Vagina (tissue), 2 donors: Measurements from ENCODE around the gene RPS19BP1. TPM values are rescaled to one million over a fixed set of nuclear protein-coding genes. Genes with fewer than 3 reads are reported as not detected.

Experiments
- DNase-seq, 2 donors: peaks; one replicate each; pipeline ENCODE4 v3.0.0-alpha.2; 2017; ENCODE audit errors: extremely low spot score in 2 of 2
- H3K27ac ChIP-seq: fragments of 200-600 bp; sonication (generic); one replicate; pipeline ENCODE4 v1.5.1; 2019
- H3K27me3 ChIP-seq: fragments of 200-600 bp; sonication (generic); one replicate; pipeline ENCODE4 v1.5.1; 2019
- H3K36me3 ChIP-seq, 2 donors: fragments of 200-600 bp; sonication (generic); one replicate each; pipeline ENCODE4 v1.5.1; 2017 to 2019
- H3K4me1 ChIP-seq: fragments of 200-600 bp; sonication (generic); one replicate; pipeline ENCODE4 v1.5.1; 2019
- H3K4me3 ChIP-seq, 2 donors: fragments of 200-600 bp; sonication (generic); 1 replicate in 1 of 2; 2 replicates in 1 of 2; pipeline ENCODE4 v1.5.1; 2016 to 2019
- H3K9me3 ChIP-seq: fragments of 200-600 bp; sonication (generic); one replicate; pipeline ENCODE4 v1.5.1; 2019
- CTCF ChIP-seq, 3 experiments: fragments of 450-650 bp in 2 of 3; fragments of 200-600 bp in 1 of 3; sonication (generic) in 1 of 3; IDR thresholded peaks; one replicate each; pipeline ENCODE4 v1.5.1; 2017 to 2019; ENCODE audit warnings: antibody characterized with exemption in 3 of 3, mild to moderate bottlenecking in 2 of 3, moderate library complexity in 2 of 3
- POLR2A ChIP-seq, 2 donors: fragments of 450-650 bp; IDR thresholded peaks; one replicate each; pipeline ENCODE4 v1.6.1; 2017; ENCODE audit warnings: antibody characterized with exemption in 2 of 2, mild to moderate bottlenecking in 2 of 2, moderate library complexity in 2 of 2
- POLR2AphosphoS5 ChIP-seq, 2 donors: sonication (generic); formaldehyde crosslinking; IDR thresholded peaks; one replicate each; pipeline ENCODE4 v1.9.0; 2017; ENCODE audit warnings: antibody characterized with exemption in 2 of 2, mild to moderate bottlenecking in 2 of 2, low read depth in 1 of 2; ENCODE audit not compliant: insufficient read depth in 1 of 2
- intact Hi-C: fragments of 100-400 bp; cut with DNase I; formaldehyde crosslinking; loops from one replicate; pipeline ENCODE4 v1.15.1; 2023
- total RNA-seq: library from RNA; depleted of rRNA; stranded (reverse); fragments of >200 nt; gene quantifications from one replicate; pipeline ENCODE4 v1.2.3, GENCODE V29; 2016

RPS19BP1 gene
- total RNA-seq, 1 donor from 2014 or later: 107 TPM

- intact Hi-C loops: no loop called here
- Histone ChIP-seq H3K36me3 (no peaks in the 10 kb centered on the region), H3K9me3 (no peaks in the 10 kb centered on the region), H3K4me1 (peaks cover 14% of the 10 kb centered on the region), H3K27ac (no peak overlapping the region), H3K27me3 (peaks cover 15% of the 10 kb centered on the region), H3K4me3 (peak overlapping the region in 1 of 2 donors; percentile 46)
- TF ChIP-seq CTCF (IDR thresholded peaks at IDR 0.05) (no peak), POLR2AphosphoS5 (IDR thresholded peaks at IDR 0.05; ENCODE audit: insufficient read depth in 1 of 2, low read depth in 1 of 2) (no peak), POLR2A (IDR thresholded peaks at IDR 0.05) (no peak)
- DNase-seq: no peak
Measured at GRCh38 chr22:39556970-39557841, 24.7 kb upstream of the RPS19BP1 start.

GRCh38 chr22:39554151-39554550 is 21.6 kb upstream of the RPS19BP1 start:
- Histone ChIP-seq H3K27me3 (peaks cover 15% of the 10 kb centered on the region), H3K36me3 (no peaks in the 10 kb centered on the region), H3K27ac (no peak overlapping the region), H3K9me3 (no peaks in the 10 kb centered on the region), H3K4me3 (no peak overlapping the region), H3K4me1 (peaks cover 14% of the 10 kb centered on the region)
- intact Hi-C loops: no loop called here
- no peak for TF ChIP-seq CTCF (IDR thresholded peaks at IDR 0.05)
- TF ChIP-seq POLR2AphosphoS5 (IDR thresholded peaks at IDR 0.05; ENCODE audit: insufficient read depth in 1 of 2, low read depth in 1 of 2): no peak
- no peak for TF ChIP-seq POLR2A (IDR thresholded peaks at IDR 0.05)
- DNase-seq: no peak

- Histone ChIP-seq H3K36me3 (no peaks in the 10 kb centered on the region), H3K9me3 (no peaks in the 10 kb centered on the region), H3K27ac (no peak overlapping the region), H3K4me3 (no peak overlapping the region), H3K27me3 (peaks cover 12% of the 10 kb centered on the region), H3K4me1 (peaks cover 13% of the 10 kb centered on the region)
- DNase-seq: no peak
- intact Hi-C loops: no loop called here
- TF ChIP-seq POLR2A (IDR thresholded peaks at IDR 0.05): no peak
- no peak for TF ChIP-seq POLR2AphosphoS5 (IDR thresholded peaks at IDR 0.05; ENCODE audit: insufficient read depth in 1 of 2, low read depth in 1 of 2)
- TF ChIP-seq CTCF (IDR thresholded peaks at IDR 0.05): no peak
Measured at GRCh38 chr22:39553429-39553828, 20.9 kb upstream of the RPS19BP1 start.

- intact Hi-C loops: no loop called here
- no peaks in the 10 kb centered on the region for H3K27me3 ChIP-seq
- no peaks in the 10 kb centered on the region for H3K9me3 ChIP-seq
- no peak for DNase-seq
- no peaks in the 10 kb centered on the region for H3K36me3 ChIP-seq
- TF ChIP-seq POLR2AphosphoS5 (IDR thresholded peaks at IDR 0.05; ENCODE audit: insufficient read depth in 1 of 2, low read depth in 1 of 2): no peak
- TF ChIP-seq POLR2A (IDR thresholded peaks at IDR 0.05): no peak
- TF ChIP-seq CTCF (IDR thresholded peaks at IDR 0.05): no peak
- H3K27ac ChIP-seq: no peak overlapping the region
- H3K4me3 ChIP-seq: no peak overlapping the region
- no peaks in the 10 kb centered on the region for H3K4me1 ChIP-seq
Measured at GRCh38 chr22:39547587-39547947, 15.0 kb upstream of the RPS19BP1 start.

- Histone ChIP-seq H3K27me3 (no peaks in the 10 kb centered on the region), H3K4me1 (no peaks in the 10 kb centered on the region), H3K36me3 (no peaks in the 10 kb centered on the region), H3K4me3 (no peak overlapping the region), H3K9me3 (no peaks in the 10 kb centered on the region), H3K27ac (no peak overlapping the region)
- TF ChIP-seq POLR2AphosphoS5 (IDR thresholded peaks at IDR 0.05; ENCODE audit: insufficient read depth in 1 of 2, low read depth in 1 of 2) (no peak), POLR2A (IDR thresholded peaks at IDR 0.05) (no peak), CTCF (IDR thresholded peaks at IDR 0.05) (no peak)
- no peak for DNase-seq
- intact Hi-C loops: no loop called here
Measured at GRCh38 chr22:39546889-39547586, 14.5 kb upstream of the RPS19BP1 start.
